Keratinocyte (primary cell): ENCODE data around the gene SKIDA1. TPM values are rescaled to one million over a fixed set of nuclear protein-coding genes. Genes with fewer than 3 reads are reported as not detected.

Experiments used
- DNase-seq: peaks from one replicate; pipeline ENCODE4 v3.0.0-alpha.2; 2011; ENCODE audit warnings: low read depth, missing footprints, low spot score
- FAIRE-seq: peaks from 2 replicates; lab custom pipeline; 2011; peaks lifted over from hg19 to GRCh38; lab: Jason Lieb, UNC
- H2AFZ ChIP-seq: 2 replicates; pipeline ENCODE4 v1.6.0; 2012; ENCODE audit warnings: low read length, control low read depth, inconsistent platforms; ENCODE audit not compliant: control insufficient read depth
- H3K27ac ChIP-seq: 2 replicates; pipeline ENCODE4 v1.5.1; 2011; ENCODE audit warnings: low read length; ENCODE audit not compliant: control insufficient read depth, insufficient read depth
- H3K27me3 ChIP-seq: 3 replicates; pipeline ENCODE4 v1.6.0; 2011; ENCODE audit warnings: low read length; ENCODE audit not compliant: control insufficient read depth, insufficient read depth; ENCODE audit errors: extremely low read depth
- H3K36me3 ChIP-seq, 2 experiments: 2 replicates in 1 of 2; 3 replicates in 1 of 2; pipeline ENCODE4 v1.5.1; 2011; ENCODE audit warnings: low read length in 2 of 2, mild to moderate bottlenecking in 1 of 2; ENCODE audit not compliant: control insufficient read depth in 2 of 2, insufficient read depth in 2 of 2; ENCODE audit errors: extremely low read depth in 1 of 2
- H3K4me1 ChIP-seq: 3 replicates; pipeline ENCODE4 v1.5.1; 2011; ENCODE audit warnings: low read length; ENCODE audit not compliant: control insufficient read depth, insufficient read depth; ENCODE audit errors: extremely low read depth
- H3K4me2 ChIP-seq: 3 replicates; pipeline ENCODE4 v1.6.0; 2011; ENCODE audit warnings: low read depth, low read length; ENCODE audit not compliant: control insufficient read depth, insufficient read depth; ENCODE audit errors: extremely low read depth
- H3K4me3 ChIP-seq, 3 experiments: fragments of 200-600 bp in 1 of 3; sonication (generic) in 1 of 3; 2 replicates in 2 of 3; 3 replicates in 1 of 3; pipeline ENCODE4 v1.5.1; 2011 to 2016; ENCODE audit warnings: low read length in 3 of 3, mild to moderate bottlenecking in 3 of 3, control low read depth in 2 of 3, inconsistent platforms in 1 of 3, low read depth in 1 of 3, mixed read lengths in 1 of 3, mixed run types in 1 of 3, moderate library complexity in 1 of 3; ENCODE audit not compliant: control insufficient read depth in 2 of 3, insufficient read depth in 2 of 3; ENCODE audit errors: extremely low read depth in 1 of 3
- H3K79me2 ChIP-seq: 2 replicates; pipeline ENCODE4 v1.6.0; 2012; ENCODE audit warnings: low read length; ENCODE audit not compliant: control insufficient read depth, insufficient read depth
- H3K9ac ChIP-seq: 3 replicates; pipeline ENCODE4 v1.6.0; 2011; ENCODE audit warnings: low read length; ENCODE audit not compliant: control insufficient read depth, insufficient read depth; ENCODE audit errors: extremely low read depth
- H3K9me1 ChIP-seq: 3 replicates; pipeline ENCODE4 v1.6.0; 2011; ENCODE audit warnings: low read length; ENCODE audit not compliant: control insufficient read depth, insufficient read depth; ENCODE audit errors: extremely low read depth
- H3K9me3 ChIP-seq: 2 replicates; pipeline ENCODE4 v1.5.1; 2012; ENCODE audit warnings: low read depth, low read length; ENCODE audit not compliant: control insufficient read depth
- H4K20me1 ChIP-seq: 3 replicates; pipeline ENCODE4 v1.6.0; 2011; ENCODE audit warnings: low read length; ENCODE audit not compliant: control insufficient read depth, insufficient read depth; ENCODE audit errors: extremely low read depth
- EZH2 ChIP-seq: IDR thresholded peaks from one replicate; pipeline ENCODE4 v1.6.1; 2012; ENCODE audit warnings: inconsistent platforms, mild to moderate bottlenecking, low read length, moderate library complexity
- dilution Hi-C: fragments of 300-500 bp; cut with MboI; formaldehyde crosslinking; loops from one replicate; pipeline ENCODE4 v1.7.0; 2020; ENCODE audit warnings: low sequenced_read_pairs; ENCODE audit not compliant: extremely low pct_ligation_motif_present
- polyA plus RNA-seq, 5 experiments: library from polyadenylated mRNA; depleted of rRNA in 3 of 5; stranded (reverse) in 3 of 5; stranded (forward) in 1 of 5; unstranded in 1 of 5; fragments of >200 nt; gene quantifications; 1 replicate in 1 of 5; 2 replicates in 3 of 5; 3 replicates in 1 of 5; pipeline versions ENCODE4 v1.2.1 to v1.2.3, GENCODE V29; 2011 to 2012; ENCODE audit warnings: missing spikeins in 2 of 5, low read depth in 1 of 5, low replicate concordance in 1 of 5
- TF ChIP-seq, protein P1 (sequence below), 3 experiments: IDR thresholded peaks in 1 of 3; conservative IDR thresholded peaks in 1 of 3; optimal IDR thresholded peaks in 1 of 3; 2 replicates in 2 of 3; 3 replicates in 1 of 3; pipeline versions ENCODE3 to v1.5.1; 2011; ENCODE audit warnings: low read length in 3 of 3, mild to moderate bottlenecking in 3 of 3, moderate library complexity in 2 of 3, control low read depth in 1 of 3, inconsistent platforms in 1 of 3; ENCODE audit not compliant: insufficient read depth in 2 of 3; ENCODE audit errors: extremely low read depth in 1 of 3

SKIDA1 gene
- polyA plus RNA-seq, 1 donor (not counting 4 experiments of a cell fraction or from before 2014, with no cell fraction given), result 0.13 TPM

DNA sequence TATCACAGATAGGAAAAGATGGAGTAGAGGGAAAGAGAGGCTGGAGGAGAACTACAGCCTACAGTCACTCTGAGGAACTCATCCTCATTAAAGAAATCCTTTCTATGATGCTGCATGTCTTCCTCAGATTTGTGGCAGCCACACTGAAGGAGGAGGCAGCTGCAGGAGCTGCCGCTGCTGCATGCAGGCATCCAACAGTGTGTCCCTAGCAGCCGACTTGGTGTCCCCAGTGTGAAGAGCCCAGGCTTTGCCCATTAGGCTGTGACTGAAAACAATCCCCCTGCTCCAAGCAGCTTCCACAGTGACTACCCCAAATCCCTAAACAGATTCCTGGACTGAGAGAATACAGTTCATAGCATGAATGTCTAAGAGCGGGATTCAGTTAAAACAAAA lies 23.1 kb downstream of the SKIDA1 start:
- no peaks in the 10 kb centered on the region for H3K79me2 ChIP-seq
- H3K9me3 ChIP-seq, result no peaks in the 10 kb centered on the region
- FAIRE-seq (no peak), DNase-seq (no peak)
- dilution Hi-C loops, result no loop called here
- H3K27ac ChIP-seq, result no peak overlapping the region
- no peak overlapping the region for H3K4me2 ChIP-seq
- no peaks in the 10 kb centered on the region for H3K27me3 ChIP-seq
- no peaks in the 10 kb centered on the region for H4K20me1 ChIP-seq
- TF ChIP-seq, protein P1, sequence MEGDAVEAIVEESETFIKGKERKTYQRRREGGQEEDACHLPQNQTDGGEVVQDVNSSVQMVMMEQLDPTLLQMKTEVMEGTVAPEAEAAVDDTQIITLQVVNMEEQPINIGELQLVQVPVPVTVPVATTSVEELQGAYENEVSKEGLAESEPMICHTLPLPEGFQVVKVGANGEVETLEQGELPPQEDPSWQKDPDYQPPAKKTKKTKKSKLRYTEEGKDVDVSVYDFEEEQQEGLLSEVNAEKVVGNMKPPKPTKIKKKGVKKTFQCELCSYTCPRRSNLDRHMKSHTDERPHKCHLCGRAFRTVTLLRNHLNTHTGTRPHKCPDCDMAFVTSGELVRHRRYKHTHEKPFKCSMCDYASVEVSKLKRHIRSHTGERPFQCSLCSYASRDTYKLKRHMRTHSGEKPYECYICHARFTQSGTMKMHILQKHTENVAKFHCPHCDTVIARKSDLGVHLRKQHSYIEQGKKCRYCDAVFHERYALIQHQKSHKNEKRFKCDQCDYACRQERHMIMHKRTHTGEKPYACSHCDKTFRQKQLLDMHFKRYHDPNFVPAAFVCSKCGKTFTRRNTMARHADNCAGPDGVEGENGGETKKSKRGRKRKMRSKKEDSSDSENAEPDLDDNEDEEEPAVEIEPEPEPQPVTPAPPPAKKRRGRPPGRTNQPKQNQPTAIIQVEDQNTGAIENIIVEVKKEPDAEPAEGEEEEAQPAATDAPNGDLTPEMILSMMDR (optimal IDR thresholded peaks at IDR 0.05 in 1 of 3, IDR thresholded peaks at IDR 0.05 in 1 of 3, conservative IDR thresholded peaks at IDR 0.05 in 1 of 3; ENCODE audit: extremely low read depth in 1 of 3, insufficient read depth in 2 of 3, low read length in 3 of 3), result no peak
- no peak for TF ChIP-seq EZH2
- no peak overlapping the region for H3K4me3 ChIP-seq
- H3K9ac ChIP-seq, result no peak overlapping the region
- no peak overlapping the region for H2AFZ ChIP-seq
- no peaks in the 10 kb centered on the region for H3K4me1 ChIP-seq
- no peaks in the 10 kb centered on the region for H3K36me3 ChIP-seq
- no peaks in the 10 kb centered on the region for H3K9me1 ChIP-seq

GRCh38 chr10:21501731-21502347 lies 23.6 kb downstream of the SKIDA1 start:
- Histone ChIP-seq H3K9ac (no peak overlapping the region), H3K9me3 (no peaks in the 10 kb centered on the region), H3K4me1 (no peaks in the 10 kb centered on the region), H3K36me3 (no peaks in the 10 kb centered on the region), H3K27me3 (no peaks in the 10 kb centered on the region), H3K79me2 (no peaks in the 10 kb centered on the region), H3K4me2 (no peak overlapping the region), H2AFZ (no peak overlapping the region), H3K27ac (no peak overlapping the region), H3K4me3 (no peak overlapping the region), H4K20me1 (no peaks in the 10 kb centered on the region), H3K9me1 (no peaks in the 10 kb centered on the region)
- FAIRE-seq (no peak), DNase-seq (no peak)
- no peak for TF ChIP-seq EZH2
- TF ChIP-seq, protein P1 (optimal IDR thresholded peaks at IDR 0.05 in 1 of 3, IDR thresholded peaks at IDR 0.05 in 1 of 3, conservative IDR thresholded peaks at IDR 0.05 in 1 of 3; ENCODE audit: extremely low read depth in 1 of 3, insufficient read depth in 2 of 3, low read length in 3 of 3), result no peak
- dilution Hi-C loops, result no loop called here
